NCI-H1436 treated with DMSO at 0.1 percent for 48 hours (cell line): ENCODE measurements around the gene SHE.
"Not testable (repeated sequence)": the region's sequence is repeated elsewhere in the genome, so short reads cannot be mapped to it uniquely, and the experiment has no call there.

Experiments used
- DNase-seq: peaks from one replicate; lab custom pipeline; 2025; lab: John Stamatoyannopoulos, UW

Gene SHE

DNA sequence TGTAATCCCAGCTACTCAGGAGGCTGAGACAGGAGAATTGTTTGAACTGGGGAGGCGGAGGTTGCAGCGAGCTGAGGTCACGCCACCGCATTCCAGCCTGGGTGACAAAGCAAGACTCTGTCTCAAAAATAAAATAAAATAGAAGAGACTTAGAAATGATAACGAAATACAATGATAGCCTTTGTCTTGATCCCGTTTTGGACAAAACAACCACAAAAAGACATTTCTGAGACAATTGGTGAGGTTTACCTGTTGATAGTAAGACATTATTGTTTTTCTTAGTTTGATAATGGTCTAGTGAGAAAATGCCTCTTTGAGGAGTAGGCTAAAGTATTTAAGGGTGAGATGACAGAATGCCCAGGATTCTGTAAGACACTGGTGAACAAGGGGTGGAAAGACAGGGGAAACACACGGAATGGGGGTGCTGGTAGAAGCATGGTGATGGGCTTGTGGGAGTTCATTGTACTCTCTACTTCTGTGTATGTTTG, 11.9 kb upstream of the SHE start:
- DNase-seq, result no peak

DNA sequence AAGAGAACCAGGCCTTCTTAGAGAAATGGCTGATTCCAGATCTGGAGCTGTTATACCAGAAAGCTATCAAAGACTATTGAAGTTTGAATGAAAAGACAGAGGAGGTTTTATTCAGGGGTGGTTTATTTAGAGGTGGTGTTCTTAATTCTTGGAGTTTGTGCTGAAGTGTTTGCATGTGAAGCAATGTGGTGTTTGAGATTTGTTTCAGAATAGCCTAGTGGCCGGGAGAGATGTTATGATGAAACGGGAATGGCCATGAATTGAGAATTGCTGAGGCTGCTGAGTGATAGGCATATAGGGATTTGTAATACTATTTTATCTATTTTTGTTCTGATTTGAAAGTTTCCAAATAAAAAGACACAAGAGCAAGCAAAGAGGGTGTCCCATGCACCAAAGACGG, 10.5 kb upstream of the SHE start:
- no peak for DNase-seq

DNA sequence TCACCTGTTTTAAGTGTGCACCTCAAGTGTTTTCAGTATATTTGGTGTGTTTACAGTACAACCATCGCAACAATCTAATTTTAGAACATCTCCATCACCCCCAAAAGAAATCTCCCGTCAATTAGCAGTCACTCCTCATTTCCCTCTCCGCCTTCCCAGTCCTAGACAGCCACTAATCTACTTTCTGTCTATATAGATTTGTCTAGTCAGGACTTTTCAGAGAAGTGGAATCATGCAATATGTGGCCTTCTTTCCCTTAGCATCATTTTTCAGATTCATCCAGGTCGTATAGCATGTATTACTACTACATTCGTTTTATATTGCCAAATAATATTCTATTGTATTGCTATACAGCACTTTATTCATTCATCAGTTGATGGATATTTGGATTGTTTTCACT, 1.7 kb upstream of the SHE start:
- no peak for DNase-seq

DNA sequence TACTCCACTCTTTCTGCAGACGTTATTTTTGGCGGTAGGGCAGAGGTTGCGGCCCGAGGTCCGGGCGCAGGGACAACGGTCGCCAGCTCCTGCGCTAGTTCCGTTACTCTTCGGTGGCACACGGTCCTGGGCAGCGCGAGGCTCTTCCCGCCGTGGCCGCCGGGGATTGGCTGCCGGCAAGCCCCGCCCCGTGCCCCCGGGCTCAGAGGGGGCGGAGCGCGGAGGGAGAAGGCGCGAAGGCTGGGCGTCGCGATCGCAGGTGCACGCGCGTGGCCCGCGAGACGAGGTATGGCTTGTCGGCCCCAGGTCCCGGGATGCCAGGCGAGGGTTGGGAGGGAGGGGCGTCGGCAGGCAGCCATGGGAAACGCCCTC, 518 bp upstream of the SHE start:
- no peak for DNase-seq

DNA sequence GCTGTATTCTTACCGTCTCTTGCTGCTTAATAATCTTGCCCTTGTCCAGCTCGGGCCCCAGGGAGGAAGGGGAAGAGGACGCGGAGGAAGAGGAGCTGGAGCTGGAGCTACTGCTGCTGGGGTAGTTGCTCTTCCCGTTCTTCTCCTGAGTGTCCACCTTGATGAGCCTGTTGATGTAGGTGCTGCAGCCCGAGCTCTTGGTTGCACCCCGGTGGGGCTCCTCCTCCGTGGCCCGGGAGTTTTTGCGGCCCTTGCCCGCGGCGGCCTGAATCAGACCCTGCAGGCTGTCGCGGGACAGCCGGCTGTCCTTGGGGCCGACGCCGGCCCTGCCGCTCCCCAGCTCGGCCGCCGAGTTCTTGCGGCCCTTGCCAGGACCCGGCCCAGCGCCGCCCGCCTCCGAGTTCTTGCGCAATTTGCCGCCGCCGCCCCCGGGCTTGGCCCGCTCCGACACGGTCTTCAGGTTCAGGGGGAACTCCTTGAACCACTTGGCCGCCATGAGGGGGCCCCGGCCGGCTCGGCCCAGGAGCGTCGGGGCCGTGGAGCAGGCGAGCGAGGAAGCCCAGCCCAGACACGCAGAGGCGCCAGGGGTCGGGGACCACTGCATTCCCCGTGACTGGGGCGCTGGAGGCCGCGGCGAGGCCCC, 668 bp downstream of the SHE start:
- DNase-seq, result no peak

DNA sequence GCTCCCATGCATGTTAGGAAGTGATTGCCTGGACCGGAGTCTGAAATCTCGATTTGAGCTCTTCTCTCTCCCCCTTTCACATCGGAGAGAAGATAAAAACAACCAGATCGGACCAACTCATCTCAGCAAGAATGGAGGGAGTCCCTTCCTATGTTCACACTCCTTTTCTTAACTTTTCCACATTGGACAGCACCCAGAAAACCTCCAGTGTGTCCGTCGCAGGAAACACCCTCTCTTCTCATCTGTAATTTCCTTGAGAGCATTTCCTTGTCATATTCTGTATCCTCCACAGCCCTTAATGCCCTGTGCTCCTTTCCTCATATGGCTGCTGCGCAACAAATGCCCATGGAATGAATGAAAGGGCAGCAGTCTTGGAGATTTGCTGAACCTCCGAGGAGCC, 1.7 kb downstream of the SHE start:
- no peak for DNase-seq

DNA sequence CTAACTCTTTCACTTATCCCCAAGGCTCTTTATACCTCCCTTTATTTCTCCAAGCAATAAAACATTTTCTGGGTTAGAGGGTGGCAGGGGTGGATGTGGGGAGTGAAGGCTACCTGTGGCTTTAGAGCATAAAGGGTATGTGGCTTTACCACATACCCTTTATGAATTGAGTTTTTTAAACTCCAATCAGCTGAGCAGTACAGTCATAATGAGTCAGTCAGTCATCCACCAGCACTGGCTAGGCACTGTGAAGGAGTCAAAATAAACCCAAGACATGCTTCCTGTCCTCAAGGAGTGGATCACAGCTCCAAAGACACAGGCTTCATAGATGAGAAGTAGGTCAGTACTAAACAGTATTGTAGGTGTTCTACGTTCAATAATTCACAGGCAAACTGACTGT, 2.8 kb downstream of the SHE start:
- DNase-seq, result no peak

DNA sequence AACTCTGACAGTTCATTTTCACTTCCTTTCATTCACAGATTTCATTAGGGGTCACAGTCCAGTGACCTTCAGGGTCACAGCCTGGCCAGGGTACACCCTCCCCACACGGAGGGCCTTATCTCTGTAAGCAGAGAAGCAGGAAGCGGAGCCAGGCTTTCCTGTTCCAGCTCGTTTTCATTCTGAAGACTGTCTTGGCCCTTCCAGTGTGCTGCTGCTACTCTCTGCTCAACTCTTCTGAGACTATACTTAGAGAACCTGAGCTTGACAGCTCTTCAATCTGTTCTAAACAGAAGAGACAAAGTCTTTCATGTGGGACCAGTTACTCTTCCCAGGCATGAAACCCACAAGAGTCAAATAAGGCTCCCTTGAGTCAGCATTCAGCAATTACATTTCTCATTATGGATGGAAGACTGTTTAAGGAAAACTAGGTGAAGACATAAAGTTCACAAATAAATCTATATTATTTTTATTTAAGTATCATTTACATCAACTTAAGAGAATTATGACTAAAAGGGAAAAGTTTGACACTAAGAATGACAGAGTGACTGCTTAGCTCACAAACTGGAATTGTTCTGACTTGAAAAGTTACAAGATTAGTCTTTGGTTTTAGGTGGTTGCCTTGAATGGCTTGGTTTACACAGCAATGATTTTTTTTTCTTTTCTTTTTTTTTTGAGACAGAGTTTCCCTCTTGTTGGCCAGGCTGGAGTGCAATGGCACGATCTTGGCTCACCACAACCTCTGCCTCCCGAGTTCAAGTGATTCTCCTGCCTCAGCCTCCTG, 5.0 kb downstream of the SHE start:
- no peak for DNase-seq

DNA sequence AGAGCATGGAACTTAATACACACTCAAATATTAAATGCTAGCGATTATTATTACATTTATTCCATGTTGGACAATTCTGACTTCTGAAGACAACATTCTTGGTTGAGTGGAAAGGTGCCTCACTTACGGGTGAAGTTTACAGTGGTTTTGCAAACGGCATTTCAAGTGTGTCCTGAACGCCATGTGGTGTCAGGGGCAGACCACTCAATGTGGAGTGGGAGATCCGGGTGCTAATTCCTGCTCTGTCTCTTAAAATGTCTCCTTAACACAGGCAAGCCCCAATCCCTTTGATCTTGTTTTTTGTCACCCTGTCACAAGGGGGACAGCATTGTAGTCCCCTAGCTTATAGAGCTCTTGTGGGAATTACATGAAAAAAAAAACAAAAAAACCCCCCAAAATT, 5.8 kb downstream of the SHE start:
- DNase-seq, result no peak

DNA sequence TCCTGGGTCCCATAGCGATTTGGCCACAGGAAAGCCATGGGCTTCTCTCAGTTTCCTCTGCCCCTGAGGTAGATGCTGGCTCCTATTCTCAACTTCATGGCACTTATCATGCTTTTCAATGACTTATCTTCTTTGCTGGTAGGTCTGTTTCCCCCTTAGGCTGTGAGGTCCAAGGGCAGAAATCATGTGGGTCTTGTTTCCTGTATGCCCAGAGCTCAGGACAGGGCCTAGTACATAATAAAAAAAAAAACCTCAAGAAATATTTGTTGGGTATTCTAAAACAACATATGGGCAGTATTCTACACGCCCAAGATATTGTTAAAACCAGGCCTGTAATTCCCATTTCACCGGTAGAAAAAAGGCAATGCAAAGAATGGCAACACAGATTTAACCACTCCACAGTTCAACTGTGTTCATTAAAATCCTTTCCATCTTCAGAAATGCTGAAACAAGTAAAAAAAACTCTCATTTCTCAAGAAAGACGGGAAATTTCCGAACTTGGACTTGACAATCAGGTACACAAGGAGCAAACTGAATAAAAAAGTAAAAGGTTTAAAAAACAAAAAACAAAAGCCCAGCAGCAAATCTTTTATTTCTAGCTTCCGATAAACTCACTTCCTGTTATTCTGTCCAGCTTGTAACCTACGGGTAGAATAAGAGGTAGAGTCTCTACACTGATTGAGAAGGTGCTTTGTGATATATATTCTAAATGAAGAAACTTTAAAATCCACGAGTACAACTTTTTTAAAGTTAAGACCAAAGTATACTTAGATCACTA, 6.5 kb downstream of the SHE start:
- no peak for DNase-seq

DNA sequence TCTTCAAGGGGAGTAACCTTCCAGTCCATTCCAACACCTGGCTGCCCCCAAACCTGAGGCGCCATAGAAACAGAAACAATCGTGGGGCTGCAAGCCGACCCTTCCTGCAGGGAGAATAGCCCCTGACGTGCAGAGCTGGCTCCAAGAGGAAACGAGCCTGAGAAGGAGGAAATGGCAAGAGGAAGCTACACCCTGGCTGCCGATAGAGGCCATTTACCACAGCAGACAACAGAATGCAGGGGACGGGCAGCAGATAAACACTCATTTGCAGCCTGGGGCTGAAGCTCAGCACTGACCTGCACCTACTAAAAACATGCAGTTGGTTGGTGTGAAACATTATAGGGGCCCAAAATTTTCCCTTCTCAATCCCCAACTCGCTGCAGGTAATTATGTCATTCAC, 8.9 kb downstream of the SHE start:
- DNase-seq, result no peak

DNA sequence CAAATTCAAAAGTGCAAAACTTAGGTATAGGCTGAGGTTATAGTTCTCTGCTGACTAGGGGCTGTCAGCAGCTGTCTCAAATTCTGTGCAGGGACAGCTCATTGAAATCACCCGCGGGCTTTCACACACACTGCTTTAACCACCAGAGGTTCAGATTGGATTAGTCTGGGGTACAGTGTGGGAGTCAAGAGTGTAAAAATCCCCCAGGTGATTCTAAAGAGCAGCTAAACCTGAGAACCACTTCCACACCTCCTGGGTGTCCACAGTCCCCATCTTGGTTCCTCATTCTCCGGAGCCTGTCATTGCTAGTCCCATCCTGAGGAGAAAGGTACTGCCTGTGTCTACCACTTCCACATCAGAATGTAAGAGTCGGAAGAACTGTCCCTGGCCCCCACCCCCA, 10.1 kb downstream of the SHE start:
- DNase-seq, result no peak

DNA sequence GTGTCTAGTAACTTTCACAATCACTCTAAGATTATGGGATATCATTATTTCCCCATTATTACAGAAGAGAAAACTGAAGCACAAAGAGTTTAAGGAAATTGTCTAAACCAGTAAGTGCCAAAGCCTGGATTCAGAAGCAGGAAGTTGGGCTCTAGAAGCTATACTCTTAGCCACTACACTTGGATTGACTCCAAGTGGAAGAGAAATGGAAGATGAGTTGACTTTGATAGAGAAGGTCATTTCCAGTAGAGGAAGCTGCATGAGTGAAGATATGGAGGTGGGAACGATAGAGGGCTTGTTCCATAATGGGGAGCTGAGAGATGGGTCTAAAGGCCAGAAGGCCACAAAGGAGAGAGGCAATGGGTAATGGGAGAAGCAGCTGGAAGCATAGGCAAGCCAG, 11.9 kb downstream of the SHE start:
- DNase-seq, result no peak

DNA sequence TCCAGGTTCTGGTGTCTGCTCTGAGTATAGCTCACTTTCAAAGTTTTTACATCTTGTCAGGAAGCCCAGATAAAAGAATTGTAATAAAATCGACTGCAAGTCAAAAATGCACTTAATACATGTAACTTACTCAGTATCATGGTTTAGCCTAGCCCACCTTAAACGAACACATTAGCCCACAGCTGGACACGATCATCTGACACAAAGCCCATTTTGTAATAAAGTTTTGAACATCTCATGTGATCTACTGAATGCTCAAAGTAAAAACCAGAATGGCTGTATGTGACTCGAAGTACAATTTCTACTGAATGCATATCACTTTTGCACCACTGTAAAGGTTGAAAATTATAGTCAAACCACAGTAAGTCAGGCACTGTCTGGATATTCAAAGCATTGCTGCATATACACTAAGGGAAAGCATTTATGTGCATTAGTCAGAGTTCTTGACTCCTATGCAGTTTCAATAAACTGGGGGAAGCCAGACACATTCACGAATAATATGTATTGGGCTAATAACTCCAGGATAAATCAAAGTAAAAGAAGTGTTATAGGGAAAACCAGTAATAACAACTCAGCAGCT, 12.4 kb downstream of the SHE start:
- DNase-seq, result no peak

DNA sequence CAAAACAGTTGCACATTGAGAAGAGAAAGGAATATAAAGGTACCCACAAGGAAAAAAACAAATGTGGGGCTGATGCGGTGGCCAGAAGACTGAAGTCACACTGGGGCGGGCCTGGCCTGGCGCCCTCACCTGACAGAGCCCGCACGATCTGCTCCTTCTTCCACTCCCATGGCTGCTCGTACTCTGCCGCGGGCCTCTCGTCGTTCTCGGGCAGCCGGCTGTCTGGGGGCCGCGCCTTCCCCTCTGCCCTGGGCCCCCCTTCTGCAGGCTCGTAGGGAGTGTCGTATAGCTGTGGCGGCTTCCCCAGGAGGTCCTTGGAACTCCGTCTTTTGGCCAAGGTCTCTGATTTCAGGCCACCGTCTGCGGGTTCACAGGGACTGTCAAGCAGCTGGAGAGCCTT, 13.3 kb downstream of the SHE start:
- DNase-seq, result no peak

DNA sequence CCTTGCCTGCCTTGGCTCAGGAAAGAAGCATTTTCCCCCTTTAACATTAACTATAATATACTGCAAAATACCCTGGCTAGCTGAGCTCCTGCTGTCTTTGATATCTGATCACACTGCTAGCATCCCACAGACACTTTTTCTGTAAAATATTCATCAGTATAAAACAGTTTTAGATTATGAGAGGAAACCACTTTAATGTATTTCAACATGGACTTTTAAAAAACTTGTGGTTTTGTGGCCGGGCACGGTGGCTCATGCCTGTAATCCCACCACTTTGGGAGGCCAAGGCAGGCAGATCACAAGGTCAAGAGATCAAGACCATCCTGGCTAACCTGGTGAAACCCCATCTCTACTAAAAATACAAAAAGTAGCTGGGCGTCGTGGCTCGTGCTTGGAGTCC, 15.5 kb downstream of the SHE start:
- not testable (repeated sequence) for DNase-seq

DNA sequence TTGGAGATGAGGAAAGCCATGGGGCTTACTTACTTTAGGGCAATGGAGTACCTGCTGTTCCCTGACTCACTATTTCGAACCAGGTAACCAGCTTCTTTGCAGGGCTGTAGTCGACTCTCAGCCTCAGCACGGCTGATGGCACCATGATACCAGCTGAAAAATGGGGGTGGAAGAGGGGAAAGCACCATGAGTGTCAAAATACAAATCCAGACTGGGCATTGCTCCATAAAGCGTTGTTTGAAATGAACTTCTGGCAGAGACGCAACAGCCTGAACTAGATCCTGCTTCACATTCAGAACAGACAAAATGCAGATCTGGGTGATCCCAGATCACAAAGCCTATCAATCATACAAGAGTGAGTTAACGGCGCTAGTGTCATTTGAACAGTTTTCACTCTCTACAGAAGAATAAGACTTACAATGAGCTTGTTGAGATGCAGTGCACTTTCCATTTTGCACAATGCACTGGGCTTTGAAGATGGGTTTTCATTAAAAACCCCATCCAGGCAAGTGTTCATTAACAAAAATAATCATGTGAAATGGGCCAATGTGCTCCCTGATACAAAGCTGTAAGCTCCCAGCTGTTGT, 16.2 kb downstream of the SHE start:
- no peak for DNase-seq

DNA sequence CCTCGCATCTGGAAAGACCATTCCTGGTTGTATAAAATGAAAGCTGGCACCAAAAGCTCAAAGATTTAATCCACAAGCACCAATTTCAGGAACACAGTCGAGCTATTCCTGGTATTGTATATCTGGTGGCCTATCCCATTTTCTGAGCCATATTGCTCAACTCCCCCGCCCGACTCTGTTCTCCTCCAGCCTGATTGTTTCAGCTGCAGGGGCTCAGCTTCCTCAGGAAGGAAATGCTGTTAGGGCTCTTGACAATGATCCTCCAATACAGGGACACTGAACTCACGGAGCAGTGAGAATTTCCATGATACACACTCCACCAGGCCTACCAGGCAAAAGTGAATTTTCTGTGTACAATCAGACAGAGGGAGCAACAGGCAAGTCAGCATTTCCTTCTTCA, 17.1 kb downstream of the SHE start:
- DNase-seq, result no peak

DNA sequence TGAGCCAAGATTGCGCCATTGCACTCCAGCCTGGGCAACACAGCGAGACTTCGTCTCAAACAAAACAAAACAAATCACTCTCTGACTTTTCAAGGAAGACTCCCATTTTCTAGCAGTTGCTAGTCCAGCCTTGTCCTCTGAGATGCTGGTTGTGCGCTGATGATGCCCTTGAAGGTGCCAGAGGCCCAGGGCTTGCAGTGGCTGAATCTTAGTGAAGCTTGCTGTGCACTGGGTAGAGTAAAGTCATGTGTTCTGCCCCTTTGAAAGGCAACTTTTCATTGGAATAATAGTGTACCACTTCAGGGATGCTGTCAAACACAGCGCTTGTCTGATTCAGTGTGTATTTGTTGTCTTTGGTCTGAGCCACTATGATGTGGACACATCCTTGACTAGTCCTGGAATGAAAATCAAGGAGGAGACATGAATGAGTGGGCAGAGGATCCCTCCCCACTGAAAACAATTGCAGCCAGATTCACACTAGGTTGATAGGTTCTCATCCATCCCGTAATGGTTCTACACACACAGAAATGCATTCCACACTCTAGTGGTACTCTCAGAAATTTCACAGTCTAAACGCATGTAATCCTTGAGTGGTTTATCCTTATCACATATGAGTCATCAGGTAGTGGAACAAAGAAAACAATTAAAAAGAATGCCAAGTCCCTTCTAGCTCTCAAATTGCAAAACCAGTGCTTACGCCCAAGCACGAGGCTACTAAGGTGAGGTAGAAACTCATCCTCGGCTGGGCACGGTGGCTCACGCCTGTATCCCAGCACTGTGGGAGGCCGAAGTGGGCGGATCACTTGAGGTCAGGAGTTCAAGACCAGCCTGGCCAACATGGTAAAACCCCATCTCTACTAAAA, 18.0 kb downstream of the SHE start:
- DNase-seq, result no peak

DNA sequence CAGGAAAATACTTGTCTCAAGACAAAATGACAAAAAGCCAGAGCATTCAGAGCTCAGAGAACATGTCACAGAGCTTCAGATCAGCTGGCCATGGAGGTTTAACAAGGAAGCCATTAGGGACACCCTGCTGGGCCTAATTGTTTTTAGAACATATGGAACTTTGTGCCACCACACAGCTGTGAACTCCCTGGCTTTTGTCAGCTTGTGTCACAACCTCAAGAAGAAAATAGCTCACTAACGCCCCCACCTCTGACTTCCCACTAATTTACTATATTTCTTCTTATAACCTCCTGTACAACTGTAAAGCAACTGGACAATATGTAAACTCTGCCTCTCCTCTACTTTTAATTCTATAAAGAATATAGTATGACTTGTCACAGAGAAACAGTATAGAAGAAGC, 21.2 kb downstream of the SHE start:
- no peak for DNase-seq

DNA sequence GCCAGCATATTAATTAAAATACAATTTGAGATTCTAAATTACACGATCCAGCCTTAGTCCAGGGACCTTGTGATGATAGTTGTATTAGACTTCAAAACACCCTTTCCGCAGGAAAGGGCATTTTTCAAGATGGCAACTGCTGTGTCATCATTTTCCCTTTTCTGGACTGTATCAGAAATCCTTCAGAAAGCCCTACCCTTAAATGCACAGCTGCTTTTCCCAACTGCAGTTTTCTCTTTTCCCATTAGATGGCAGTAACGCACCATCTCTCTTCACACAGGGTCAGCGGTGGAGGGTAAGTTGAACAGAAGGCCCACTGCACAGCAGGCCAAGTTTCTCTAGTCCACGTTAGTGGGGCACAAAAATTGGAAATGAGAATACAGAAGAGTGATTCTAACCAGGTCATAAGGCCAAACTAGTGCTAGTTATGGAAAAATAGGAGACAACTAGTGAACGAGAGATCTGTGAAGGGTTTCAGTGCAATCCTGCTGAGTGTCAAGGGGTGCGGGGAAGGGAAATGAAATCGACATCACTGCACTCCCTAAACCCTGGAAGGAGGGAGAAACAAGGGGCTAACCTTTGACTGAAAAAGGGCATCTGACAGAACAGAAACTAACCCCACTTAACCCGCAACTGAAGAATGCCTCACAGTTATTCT, 22.3 kb downstream of the SHE start:
- DNase-seq, result no peak
